IPS DF 4.7 (cell line): Measurements from ENCODE around the gene OXCT2.

Experiments used
- DNase-seq: peaks from one replicate; pipeline ENCODE4 v3.0.0-alpha.2; 2013; ENCODE audit warnings: low spot score; ENCODE audit errors: extremely low read depth

OXCT2 gene

GRCh38 chr1:39733161-39733560 is 38.0 kb downstream of the OXCT2 start:
- no peak for DNase-seq

GRCh38 chr1:39732730-39733129 is 38.4 kb downstream of the OXCT2 start:
- DNase-seq: no peak

- no peak for DNase-seq
Observed at GRCh38 chr1:39729842-39730241, 41.3 kb downstream of the OXCT2 start.

GRCh38 chr1:39729030-39729429 is 42.1 kb downstream of the OXCT2 start:
- DNase-seq: no peak

- no peak for DNase-seq
Observed at GRCh38 chr1:39727932-39728317, 43.2 kb downstream of the OXCT2 start.

- DNase-seq: no peak
Observed at GRCh38 chr1:39727221-39727931, 43.8 kb downstream of the OXCT2 start.

GRCh38 chr1:39726600-39726999 is 44.5 kb downstream of the OXCT2 start:
- no peak for DNase-seq

GRCh38 chr1:39722495-39722894 is 48.7 kb downstream of the OXCT2 start:
- no peak for DNase-seq

GRCh38 chr1:39721664-39722063 is 49.5 kb downstream of the OXCT2 start:
- no peak for DNase-seq

GRCh38 chr1:39720094-39720999 is 50.8 kb downstream of the OXCT2 start:
- no peak for DNase-seq
